ENCODE results near the gene HYAL2. TPM values are rescaled to one million over a fixed set of nuclear protein-coding genes. Genes with fewer than 3 reads are reported as not detected.
A peak's percentile ranks its signal among the peaks of the same experiment; 100 is the strongest.
"Not testable (repeated sequence)": the region's sequence is repeated elsewhere in the genome, so short reads cannot be mapped to it uniquely, and the experiment has no call there.

The HYAL2 gene
- polyA plus RNA-seq, 4 donors: 58.0 to 72.5 (median 67.3) TPM

DNA sequence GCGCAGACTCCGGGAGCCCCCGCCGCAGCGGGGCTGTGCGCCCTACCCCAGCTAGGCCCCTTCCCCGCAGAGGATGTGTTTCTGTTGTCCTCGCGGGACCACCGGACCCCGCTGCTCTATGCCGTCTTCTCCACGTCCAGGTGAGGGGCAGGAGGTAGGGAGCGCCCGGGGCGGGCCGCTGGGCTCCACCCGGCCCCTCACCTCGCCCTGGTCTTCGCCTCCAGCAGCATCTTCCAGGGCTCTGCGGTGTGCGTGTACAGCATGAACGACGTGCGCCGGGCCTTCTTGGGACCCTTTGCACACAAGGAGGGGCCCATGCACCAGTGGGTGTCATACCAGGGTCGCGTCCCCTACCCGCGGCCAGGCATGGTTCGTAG is 48.9 kb downstream of the HYAL2 start:
- DNase-seq (ENCODE audit: low read depth in 4 of 4, low spot score in 3 of 4): no peak

DNA sequence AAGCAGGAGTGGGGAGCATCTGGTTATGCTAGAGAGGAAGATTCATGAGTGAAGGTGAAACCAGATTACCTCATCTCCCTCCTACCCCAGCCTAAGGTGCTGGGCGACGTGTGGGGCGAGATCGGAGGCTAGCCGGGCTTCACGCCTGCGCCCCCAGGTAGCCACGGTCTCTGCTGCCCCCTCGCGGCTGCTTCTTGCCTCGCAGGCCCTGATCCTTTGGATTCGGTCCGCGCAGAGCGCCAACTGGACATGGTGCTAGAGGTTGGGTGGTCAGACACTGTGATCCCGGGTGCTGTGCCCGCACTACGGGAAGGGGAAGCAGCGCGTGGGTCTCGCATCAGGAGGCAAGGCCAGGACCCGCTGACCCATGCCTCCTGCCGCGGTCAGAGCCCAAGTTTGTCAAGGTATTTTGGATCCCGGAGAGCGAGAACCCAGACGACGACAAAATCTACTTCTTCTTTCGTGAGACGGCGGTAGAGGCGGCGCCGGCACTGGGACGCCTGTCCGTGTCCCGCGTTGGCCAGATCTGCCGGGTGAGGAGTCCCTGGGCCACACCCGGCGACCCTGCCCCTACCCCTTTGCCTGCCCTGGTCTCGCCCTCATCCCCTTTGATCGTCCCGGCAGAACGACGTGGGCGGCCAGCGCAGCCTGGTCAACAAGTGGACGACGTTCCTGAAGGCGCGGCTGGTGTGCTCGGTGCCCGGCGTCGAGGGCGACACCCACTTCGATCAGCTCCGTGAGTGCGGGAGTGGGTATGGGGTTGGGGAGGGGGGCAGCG is 49.4 kb downstream of the HYAL2 start:
- peak in 2 of 4 donors; percentile 71 to 72 for DNase-seq (ENCODE audit: low read depth in 4 of 4, low spot score in 3 of 4)

DNA sequence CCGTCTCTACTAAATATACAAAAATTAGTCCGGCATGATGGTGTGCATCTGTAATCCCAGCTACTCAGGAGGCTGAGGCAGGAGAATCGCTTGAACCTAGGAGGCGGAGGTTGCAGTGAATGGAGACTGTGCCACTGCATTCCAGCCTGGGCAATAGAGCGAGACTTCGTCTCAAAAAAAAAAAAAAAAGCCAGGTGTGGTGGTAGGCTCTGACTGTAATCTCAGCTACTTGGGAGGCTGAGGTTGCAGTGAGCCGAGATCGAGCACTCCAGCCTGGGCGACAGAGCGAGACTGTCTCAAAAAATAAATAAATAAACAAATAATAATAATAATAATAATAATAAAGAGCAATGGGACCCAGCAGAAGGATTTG is 50.0 kb downstream of the HYAL2 start:
- DNase-seq (ENCODE audit: low read depth in 4 of 4, low spot score in 3 of 4): not testable (repeated sequence)

DNA sequence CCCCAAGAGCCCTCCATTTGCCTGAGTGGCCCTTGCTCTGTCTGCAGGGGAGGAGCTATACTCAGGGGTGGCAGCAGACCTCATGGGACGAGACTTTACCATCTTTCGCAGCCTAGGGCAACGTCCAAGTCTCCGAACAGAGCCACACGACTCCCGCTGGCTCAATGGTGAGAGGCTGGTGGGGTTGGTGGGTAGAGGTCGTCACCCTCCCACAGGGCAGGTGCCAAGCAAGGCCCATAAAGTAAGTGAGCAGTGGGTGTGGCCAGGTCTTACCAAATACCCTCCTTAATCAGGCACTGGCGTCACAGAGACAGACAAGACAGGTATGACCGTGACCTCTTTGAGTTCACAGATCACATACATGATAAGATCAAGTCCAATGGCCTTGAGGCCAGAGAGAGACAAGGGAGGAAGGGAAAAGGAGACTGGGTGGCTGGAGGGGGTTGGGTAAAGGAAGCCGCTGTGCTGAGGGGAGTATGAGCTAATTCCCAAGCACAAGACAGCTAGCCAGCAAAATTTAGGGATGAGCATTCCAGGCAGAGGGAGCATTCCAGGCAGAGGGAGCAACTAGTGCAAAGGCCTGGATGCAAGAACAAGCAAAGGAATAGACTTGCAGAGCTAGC is 51.1 kb downstream of the HYAL2 start:
- DNase-seq (ENCODE audit: low read depth in 4 of 4, low spot score in 3 of 4): no peak

DNA sequence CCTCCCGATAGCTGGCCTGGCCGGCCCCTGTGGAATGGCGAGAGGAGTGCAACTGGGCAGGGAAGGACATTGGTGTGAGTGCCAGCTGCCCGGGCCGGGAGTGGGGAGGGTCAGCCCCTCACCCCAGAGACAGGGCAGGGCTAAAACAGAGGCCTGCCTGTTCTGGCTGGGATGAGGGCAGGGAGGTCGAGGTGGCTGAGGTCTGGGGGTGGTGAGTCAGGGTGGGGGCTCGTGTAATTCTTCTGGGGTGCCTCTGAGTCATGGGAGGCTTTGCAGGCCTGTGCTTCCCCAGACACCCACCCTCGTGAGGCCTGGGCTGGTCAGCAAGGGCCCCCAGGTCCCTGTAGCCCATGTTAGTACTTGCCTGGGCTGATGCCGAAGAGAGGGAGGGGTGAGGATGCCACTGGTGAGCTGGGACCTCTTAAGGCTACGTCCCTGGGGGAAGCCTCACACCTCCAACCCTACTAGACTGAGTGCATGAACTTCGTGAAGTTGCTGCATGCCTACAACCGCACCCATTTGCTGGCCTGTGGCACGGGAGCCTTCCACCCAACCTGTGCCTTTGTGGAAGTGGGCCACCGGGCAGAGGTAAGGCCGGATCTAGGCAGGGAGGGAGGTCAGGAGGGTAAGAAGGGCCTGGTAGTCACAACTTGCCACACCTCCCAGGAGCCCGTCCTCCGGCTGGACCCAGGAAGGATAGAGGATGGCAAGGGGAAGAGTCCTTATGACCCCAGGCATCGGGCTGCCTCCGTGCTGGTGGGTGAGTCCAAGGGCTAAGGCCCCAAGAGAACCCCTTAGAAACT is 51.9 kb downstream of the HYAL2 start:
- DNase-seq (ENCODE audit: low read depth in 4 of 4, low spot score in 3 of 4): no peak

DNA sequence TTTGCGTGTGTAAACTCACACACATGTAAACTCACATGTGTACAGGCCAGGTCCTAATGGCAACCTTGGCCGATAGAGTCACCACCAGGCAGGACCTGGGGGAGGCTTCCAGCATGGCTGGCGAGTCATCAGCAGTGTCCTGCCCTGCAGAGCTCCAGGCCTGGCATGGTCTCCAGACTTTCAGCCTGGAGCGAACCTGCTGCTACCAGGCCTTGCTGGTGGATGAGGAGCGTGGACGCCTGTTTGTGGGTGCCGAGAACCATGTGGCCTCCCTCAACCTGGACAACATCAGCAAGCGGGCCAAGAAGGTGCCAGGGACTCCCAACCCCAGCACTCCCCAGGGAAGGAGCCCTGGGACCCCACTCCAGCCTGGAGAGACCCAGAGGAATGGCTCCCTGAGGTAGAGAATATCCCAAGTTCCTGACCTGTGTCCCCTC is 52.5 kb downstream of the HYAL2 start:
- DNase-seq (ENCODE audit: low read depth in 4 of 4, low spot score in 3 of 4): no peak

DNA sequence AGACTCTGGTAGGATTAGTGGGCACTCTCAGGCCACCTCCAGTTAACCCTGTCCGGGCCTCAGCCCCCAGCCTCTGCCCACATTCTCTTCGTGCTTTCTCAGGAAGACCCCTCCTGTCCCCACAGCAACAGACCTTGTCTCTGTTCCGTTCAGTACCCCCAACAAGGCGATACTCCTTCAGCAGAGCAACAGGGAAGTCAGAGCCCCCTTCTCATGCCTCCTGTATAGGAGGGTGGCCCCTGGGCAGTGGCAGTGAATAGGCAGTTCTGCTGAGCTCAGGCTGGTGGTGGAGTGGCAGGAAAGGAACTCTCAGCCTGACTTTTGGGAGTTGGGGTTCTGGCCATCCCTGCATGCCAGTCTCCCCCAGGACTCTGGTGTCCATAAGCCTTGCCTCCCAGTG is 53.1 kb downstream of the HYAL2 start:
- no peak for DNase-seq (ENCODE audit: low read depth in 4 of 4, low spot score in 3 of 4)

DNA sequence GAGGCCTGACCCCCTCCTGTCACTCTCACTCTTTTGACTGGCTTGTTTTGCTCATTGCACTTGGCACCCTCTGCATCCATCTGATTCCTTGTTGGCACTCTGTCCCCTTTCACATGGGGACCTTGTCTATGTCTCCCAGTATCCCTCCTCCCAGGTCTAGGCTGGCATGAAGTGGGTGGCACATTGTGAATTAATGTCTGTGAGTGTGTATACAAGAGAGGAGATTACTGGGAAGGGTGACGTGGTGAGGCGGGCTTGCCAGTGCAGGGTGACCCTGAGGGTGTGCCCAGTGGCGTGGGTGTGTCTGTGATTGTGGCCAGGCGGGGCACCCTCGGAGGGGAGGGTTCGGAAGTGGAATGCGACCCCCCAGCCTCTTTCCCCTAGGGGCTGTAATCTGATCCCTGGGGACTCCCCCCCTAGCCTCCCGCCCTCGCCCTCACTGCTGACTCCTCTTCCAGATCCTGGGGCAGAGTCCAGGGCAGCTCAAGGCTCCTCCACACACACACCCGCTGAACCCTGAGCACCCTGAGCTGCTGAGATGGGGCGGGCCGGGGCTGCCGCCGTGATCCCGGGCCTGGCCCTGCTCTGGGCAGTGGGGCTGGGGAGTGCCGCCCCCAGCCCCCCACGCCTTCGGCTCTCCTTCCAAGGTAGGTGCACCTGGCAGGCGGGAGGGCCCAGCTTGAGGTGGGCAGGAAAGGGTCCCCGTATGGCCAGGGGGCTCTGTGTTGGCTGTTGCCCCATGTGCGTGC is 53.7 kb downstream of the HYAL2 start, which contains the start of gene SEMA3B:
Gene SEMA3B (plus strand): TSS at position 445 of the 749 bp plus-strand sequence. CDS start 94 bp downstream, at position 539.
- DNase-seq (ENCODE audit: low read depth in 4 of 4, low spot score in 3 of 4): no peak

DNA sequence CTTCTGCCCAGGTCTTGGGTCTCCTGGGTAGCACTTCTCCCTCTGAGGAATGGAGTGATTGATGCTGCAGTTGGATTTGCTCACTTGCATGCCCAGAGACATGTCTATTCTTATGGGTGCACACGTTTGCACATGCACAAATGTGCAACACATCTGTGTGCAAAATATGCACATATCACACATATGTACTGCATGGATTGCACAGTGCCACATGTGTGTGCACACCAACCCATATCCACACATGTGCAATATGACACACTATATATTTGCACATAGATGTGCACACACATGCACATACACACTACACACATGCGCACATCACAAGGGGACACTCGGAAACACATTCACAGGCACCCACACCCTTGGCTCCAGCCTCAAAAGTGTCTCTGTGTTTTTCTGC is 54.3 kb downstream of the HYAL2 start:
- DNase-seq (ENCODE audit: low read depth in 4 of 4, low spot score in 3 of 4): no peak

Other genes starting within 250 kb of the HYAL2 start
- 100 to 1,000 TPM; 225 to 397 (median 268) TPM for gene RBM5, start 233.8 kb downstream of the HYAL2 start, polyA plus RNA-seq (ENCODE audit: insufficient read length in 4 of 4)
- 10 to 100 TPM; 67.3 to 91.6 (median 71.1) TPM for gene SEMA3F, start 167.4 kb downstream of the HYAL2 start, polyA plus RNA-seq (ENCODE audit: insufficient read length in 4 of 4)
- gene GNAT1, start 131.1 kb downstream of the HYAL2 start, polyA plus RNA-seq (ENCODE audit: insufficient read length in 4 of 4): not detected
- gene SLC38A3, start 117.5 kb downstream of the HYAL2 start, polyA plus RNA-seq (ENCODE audit: insufficient read length in 4 of 4): 1 to 10 TPM; 3.2 to 7.1 (median 6.1) TPM
- 100 to 1,000 TPM; 190 to 248 (median 214) TPM for gene GNAI2, start 86.5 kb downstream of the HYAL2 start, polyA plus RNA-seq (ENCODE audit: insufficient read length in 4 of 4)
- 100 to 1,000 TPM in 1 of 4 donors, 10 to 100 TPM in 3; 76.6 to 119 (median 92.0) TPM for gene SEMA3B, start 53.6 kb downstream of the HYAL2 start, polyA plus RNA-seq (ENCODE audit: insufficient read length in 4 of 4)
- under 1 TPM; 0.27 to 0.72 (median 0.49) TPM for gene LSMEM2, start 43.7 kb downstream of the HYAL2 start, polyA plus RNA-seq (ENCODE audit: insufficient read length in 4 of 4)
- gene IFRD2, start 30.3 kb downstream of the HYAL2 start, polyA plus RNA-seq (ENCODE audit: insufficient read length in 4 of 4): 10 to 100 TPM; 33.8 to 53.5 (median 37.8) TPM
- gene HYAL3, start 23.3 kb downstream of the HYAL2 start, polyA plus RNA-seq (ENCODE audit: insufficient read length in 4 of 4): 1 to 10 TPM; 2.8 to 3.7 (median 2.9) TPM
- gene NAA80, start 23.3 kb downstream of the HYAL2 start, polyA plus RNA-seq (ENCODE audit: insufficient read length in 4 of 4): 10 to 100 TPM in 1 of 4 donors, 1 to 10 TPM in 3; 6.9 to 12.2 (median 9.2) TPM
- gene HYAL1, start 19.2 kb downstream of the HYAL2 start, polyA plus RNA-seq (ENCODE audit: insufficient read length in 4 of 4): 1 to 10 TPM; 1.8 to 6.7 (median 5.8) TPM
- gene TUSC2, start 5.5 kb upstream of the HYAL2 start, polyA plus RNA-seq (ENCODE audit: insufficient read length in 4 of 4): 10 to 100 TPM; 15.8 to 27.0 (median 24.3) TPM
- 10 to 100 TPM; 15.7 to 36.9 (median 21.0) TPM for gene RASSF1, start 18.1 kb upstream of the HYAL2 start, polyA plus RNA-seq (ENCODE audit: insufficient read length in 4 of 4)
- 1 to 10 TPM; 3.1 to 4.1 (median 3.3) TPM for gene ZMYND10, start 23.0 kb upstream of the HYAL2 start, polyA plus RNA-seq (ENCODE audit: insufficient read length in 4 of 4)
- gene NPRL2, start 28.0 kb upstream of the HYAL2 start, polyA plus RNA-seq (ENCODE audit: insufficient read length in 4 of 4): 10 to 100 TPM; 23.9 to 35.7 (median 30.5) TPM
- 10 to 100 TPM; 12.5 to 16.3 (median 13.5) TPM for gene CYB561D2, start 28.1 kb upstream of the HYAL2 start, polyA plus RNA-seq (ENCODE audit: insufficient read length in 4 of 4)
- 10 to 100 TPM; 32.4 to 44.0 (median 33.5) TPM for gene TMEM115, start 36.8 kb upstream of the HYAL2 start, polyA plus RNA-seq (ENCODE audit: insufficient read length in 4 of 4)
- gene CACNA2D2, start 180.9 kb upstream of the HYAL2 start, polyA plus RNA-seq (ENCODE audit: insufficient read length in 4 of 4): 10 to 100 TPM in 3 of 4 donors, 1 to 10 TPM in 1; 7.2 to 17.1 (median 15.0) TPM
- 10 to 100 TPM; 15.4 to 21.3 (median 19.4) TPM for gene C3orf18, start 245.0 kb upstream of the HYAL2 start, polyA plus RNA-seq (ENCODE audit: insufficient read length in 4 of 4)
- 10 to 100 TPM; 18.8 to 28.2 (median 20.9) TPM for gene HEMK1, start 246.8 kb upstream of the HYAL2 start, polyA plus RNA-seq (ENCODE audit: insufficient read length in 4 of 4)

All from left renal pelvis (tissue), 4 donors.